Measurements from ENCODE around the gene ART4. TPM values are rescaled to one million over a fixed set of nuclear protein-coding genes. Genes with fewer than 3 reads are reported as not detected.

The ART4 gene
- polyA plus RNA-seq (2012; ENCODE audit: insufficient read depth, insufficient read length, low read depth), result 0.17 TPM

- no peaks in the 10 kb centered on the region for H3K27me3 ChIP-seq
- no peak within 1 kb of the TSS for H3K4me3 ChIP-seq (ENCODE audit: low read depth, low read length)
- no peaks in the 10 kb centered on the region for H3K36me3 ChIP-seq
- H3K4me1 ChIP-seq, result peaks cover 13% of the 10 kb centered on the region
- H3K9me3 ChIP-seq, result no peaks in the 10 kb centered on the region
- TF ChIP-seq, protein P1, sequence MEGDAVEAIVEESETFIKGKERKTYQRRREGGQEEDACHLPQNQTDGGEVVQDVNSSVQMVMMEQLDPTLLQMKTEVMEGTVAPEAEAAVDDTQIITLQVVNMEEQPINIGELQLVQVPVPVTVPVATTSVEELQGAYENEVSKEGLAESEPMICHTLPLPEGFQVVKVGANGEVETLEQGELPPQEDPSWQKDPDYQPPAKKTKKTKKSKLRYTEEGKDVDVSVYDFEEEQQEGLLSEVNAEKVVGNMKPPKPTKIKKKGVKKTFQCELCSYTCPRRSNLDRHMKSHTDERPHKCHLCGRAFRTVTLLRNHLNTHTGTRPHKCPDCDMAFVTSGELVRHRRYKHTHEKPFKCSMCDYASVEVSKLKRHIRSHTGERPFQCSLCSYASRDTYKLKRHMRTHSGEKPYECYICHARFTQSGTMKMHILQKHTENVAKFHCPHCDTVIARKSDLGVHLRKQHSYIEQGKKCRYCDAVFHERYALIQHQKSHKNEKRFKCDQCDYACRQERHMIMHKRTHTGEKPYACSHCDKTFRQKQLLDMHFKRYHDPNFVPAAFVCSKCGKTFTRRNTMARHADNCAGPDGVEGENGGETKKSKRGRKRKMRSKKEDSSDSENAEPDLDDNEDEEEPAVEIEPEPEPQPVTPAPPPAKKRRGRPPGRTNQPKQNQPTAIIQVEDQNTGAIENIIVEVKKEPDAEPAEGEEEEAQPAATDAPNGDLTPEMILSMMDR (IDR thresholded peaks at IDR 0.05; ENCODE audit: low read depth, low read length), result no peak
- no peak for DNase-seq
These were observed at the start of gene ART4 for GRCh38 chr12:14843425-14843887. Gene ART4, minus strand, starts transcription at chr12:14843526. Its CDS starts 413 bp downstream, at chr12:14843113.

DNA sequence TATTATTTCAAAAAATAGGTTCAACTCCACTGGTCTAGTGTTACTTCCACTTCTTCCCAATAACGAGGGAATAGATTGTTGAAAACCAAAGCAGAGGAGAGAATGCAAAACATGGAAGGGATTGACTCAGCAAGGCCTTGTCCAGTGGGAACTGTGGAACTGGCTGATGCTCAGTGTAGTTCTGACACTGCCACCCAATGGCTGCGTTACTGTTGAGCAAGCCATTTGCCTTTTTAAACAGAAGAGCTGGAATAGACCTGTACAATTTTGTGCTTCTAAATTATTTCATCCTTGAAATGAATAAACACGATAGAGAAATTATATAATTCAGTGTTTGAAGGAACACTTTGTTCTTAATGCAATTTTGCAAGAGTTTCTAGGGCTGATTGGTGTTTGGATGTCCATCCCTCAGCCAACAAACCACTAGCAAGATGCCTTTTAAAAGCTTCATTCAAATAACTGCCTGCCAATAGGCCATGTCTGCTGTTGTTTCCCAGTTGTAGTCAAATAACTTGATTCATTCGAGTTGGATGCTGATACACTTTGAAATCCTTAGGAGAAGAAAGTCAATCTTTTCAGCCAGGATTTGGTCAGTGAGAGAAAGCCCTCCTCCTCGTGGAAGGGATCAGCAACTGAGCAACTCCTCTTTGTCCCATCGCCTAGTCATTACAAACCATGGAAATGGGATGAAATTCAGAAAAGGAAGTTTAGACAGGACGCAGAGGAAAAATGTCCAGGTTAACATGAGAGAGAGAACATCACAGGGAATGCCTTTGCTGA is 49.6 kb upstream of the ART4 start:
- peak; percentile 40 for DNase-seq
- TF ChIP-seq, protein P1 (IDR thresholded peaks at IDR 0.05; ENCODE audit: low read depth, low read length), result peak; percentile 30; the same call in 1 of the 2 replicates

GRCh38 chr12:14890701-14891100 is 47.4 kb upstream of the ART4 start:
- Histone ChIP-seq H3K9me3 (no peaks in the 10 kb centered on the region), H3K27me3 (no peaks in the 10 kb centered on the region), H3K4me1 (peaks cover 15% of the 10 kb centered on the region), H3K36me3 (no peaks in the 10 kb centered on the region), H3K4me3 (ENCODE audit: low read depth, low read length) (no peak overlapping the region)
- TF ChIP-seq, protein P1 (IDR thresholded peaks at IDR 0.05; ENCODE audit: low read depth, low read length), result no peak
- DNase-seq, result no peak

More for the DNA sequence above, 49.6 kb upstream of the ART4 start:
- Histone ChIP-seq H3K4me1 (peaks cover 14% of the 10 kb centered on the region), H3K36me3 (no peaks in the 10 kb centered on the region), H3K27me3 (no peaks in the 10 kb centered on the region), H3K9me3 (no peaks in the 10 kb centered on the region), H3K4me3 (ENCODE audit: low read depth, low read length) (no peak overlapping the region)

DNA sequence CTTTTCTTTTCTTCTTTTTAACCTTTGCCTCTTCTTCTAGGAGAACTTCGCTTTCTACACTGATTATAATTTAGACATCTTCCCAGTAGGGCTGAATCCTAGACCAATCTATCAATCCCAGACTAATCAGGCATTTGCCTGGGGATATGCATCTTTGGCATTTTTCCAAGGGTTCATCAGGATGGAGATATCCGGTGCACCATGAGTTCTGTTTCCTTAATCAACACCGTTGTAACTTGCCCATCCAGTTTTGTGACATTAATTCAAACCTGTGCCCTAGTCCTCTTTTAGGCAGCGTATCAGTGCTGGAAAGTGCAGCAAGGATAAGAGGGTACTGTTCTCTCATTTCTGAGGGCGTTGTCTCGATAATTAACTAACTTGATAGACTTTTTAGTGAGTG is 42.9 kb upstream of the ART4 start:
- no peak for DNase-seq
- peak overlapping the region; percentile 32; the same call in 1 of the 2 replicates for H3K4me3 ChIP-seq (ENCODE audit: low read depth, low read length)
- H3K9me3 ChIP-seq, result no peaks in the 10 kb centered on the region
- no peaks in the 10 kb centered on the region for H3K36me3 ChIP-seq
- TF ChIP-seq, protein P1 (IDR thresholded peaks at IDR 0.05; ENCODE audit: low read depth, low read length), result no peak
- H3K27me3 ChIP-seq, result no peaks in the 10 kb centered on the region
- peaks cover 13% of the 10 kb centered on the region for H3K4me1 ChIP-seq

GRCh38 chr12:14885718-14886221 is 42.4 kb upstream of the ART4 start, which contains the start of gene MGP:
Gene MGP, minus strand, starts transcription at chr12:14885854. Its CDS starts 63 bp downstream, at chr12:14885791.
- peak; percentile 36 for DNase-seq
- Histone ChIP-seq H3K36me3 (no peaks in the 10 kb centered on the region), H3K4me1 (peaks cover 13% of the 10 kb centered on the region), H3K9me3 (no peaks in the 10 kb centered on the region), H3K4me3 (ENCODE audit: low read depth, low read length) (peak within 1 kb of the TSS; percentile 32), H3K27me3 (no peaks in the 10 kb centered on the region)
- TF ChIP-seq, protein P1 (IDR thresholded peaks at IDR 0.05; ENCODE audit: low read depth, low read length), result no peak

Data from BE2C (cell line).